Activated CD4-positive, alpha-beta memory T cell treated with anti-CD3 and anti-CD28 coated beads for 36 hours (primary cell): ENCODE results near the gene HASPIN. TPM values are rescaled to one million over a fixed set of nuclear protein-coding genes. Genes with fewer than 3 reads are reported as not detected.

Source experiments
- CTCF ChIA-PET: fragments of 350-600 bp; sonication (Branson Sonifier 250); formaldehyde crosslinking; loops from one replicate; lab custom pipeline; 2021; ENCODE audit warnings: antibody characterized with exemption, inconsistent platforms; lab: Charles Lee
- POLR2A ChIA-PET: fragments of 350-600 bp; sonication (Branson Sonifier 250); formaldehyde crosslinking; loops from one replicate; lab custom pipeline; 2021; ENCODE audit warnings: antibody characterized with exemption; lab: Charles Lee
- DNase-seq: peaks from one replicate; pipeline ENCODE4 v3.0.0-alpha.2; 2020
- H3K27ac Mint-ChIP-seq: one replicate; pipeline ENCODE4 v1.8.0; 2021; ENCODE audit warnings: mixed read lengths
- H3K27me3 Mint-ChIP-seq: one replicate; pipeline ENCODE4 v1.8.0; 2021; ENCODE audit warnings: mixed read lengths
- H3K36me3 Mint-ChIP-seq: one replicate; pipeline ENCODE4 v1.8.0; 2021; ENCODE audit warnings: mixed read lengths
- H3K4me1 Mint-ChIP-seq: one replicate; pipeline ENCODE4 v1.8.0; 2021; ENCODE audit warnings: low read depth, mixed read lengths
- H3K4me3 Mint-ChIP-seq: one replicate; pipeline ENCODE4 v1.8.0; 2021; ENCODE audit warnings: mild to moderate bottlenecking, mixed read lengths
- H3K9me3 Mint-ChIP-seq: one replicate; pipeline ENCODE4 v1.8.0; 2021; ENCODE audit warnings: mixed read lengths
- intact Hi-C: fragments of 100-400 bp; cut with micrococcal nuclease; formaldehyde crosslinking; loops from one replicate; pipeline ENCODE4 v1.15.1; 2023
- total RNA-seq, 2 experiments: library from RNA; stranded (reverse); gene quantifications; one replicate each; pipeline ENCODE4 v1.2.3, GENCODE V29; 2021

HASPIN gene
- total RNA-seq, 2 experiments from 2014 or later, result 22.0 to 22.7 TPM

GRCh38 chr17:3738562-3739295, 15.0 kb downstream of the HASPIN start:
- Mint-ChIP-seq H3K9me3 (no peaks in the 10 kb centered on the region), H3K27me3 (no peaks in the 10 kb centered on the region), H3K4me1 (peaks cover 32% of the 10 kb centered on the region), H3K27ac (peak overlapping the region; percentile 26), H3K4me3 (no peak overlapping the region), H3K36me3 (no peaks in the 10 kb centered on the region)
- DNase-seq, result peak; percentile 87
- intact Hi-C loops, result loop anchor here (1.0 to 10.0 kb wide), 7 partner anchors 16 to 266 kb away; partner anchors contain the start of genes HASPIN and NCBP3
- ChIA-PET CTCF (interaction anchor here (0.7 to 9.5 kb wide), 32 partner anchors 8 to 287 kb away, joined by 3 to 402 read pairs (median 11); partner anchors contain the start of genes HASPIN, NCBP3 and P2RX5), POLR2A (interaction anchor here (1.0 to 3.4 kb wide), 6 partner anchors 9 to 107 kb away, joined by 3 to 18 read pairs (median 6); partner anchors contain the start of genes HASPIN and NCBP3)

GRCh38 chr17:3739422-3740124, 15.9 kb downstream of the HASPIN start:
- intact Hi-C loops, result loop anchor here (2.0 to 10.0 kb wide), 6 partner anchors 17 to 265 kb away; partner anchors contain the start of genes HASPIN and NCBP3
- Mint-ChIP-seq H3K36me3 (no peaks in the 10 kb centered on the region), H3K27ac (no peak overlapping the region), H3K4me1 (peaks cover 32% of the 10 kb centered on the region), H3K4me3 (no peak overlapping the region), H3K27me3 (no peaks in the 10 kb centered on the region), H3K9me3 (no peaks in the 10 kb centered on the region)
- CTCF ChIA-PET, result interaction anchor here (0.6 to 9.5 kb wide), 20 partner anchors 9 to 1083 kb away, joined by 3 to 402 read pairs (median 6); partner anchors contain the start of genes HASPIN, NCBP3 and P2RX5
- POLR2A ChIA-PET, result interaction anchor here (1.0 to 3.4 kb wide), 6 partner anchors 8 to 106 kb away, joined by 3 to 18 read pairs (median 6); partner anchors contain the start of genes HASPIN and NCBP3
- DNase-seq, result no peak

GRCh38 chr17:3740611-3741073, 16.9 kb downstream of the HASPIN start:
- intact Hi-C loops, result no loop called here
- H3K36me3 Mint-ChIP-seq, result no peaks in the 10 kb centered on the region
- CTCF ChIA-PET, result interaction anchor here (0.7 to 9.5 kb wide), 12 partner anchors 8 to 263 kb away, joined by 3 to 402 read pairs (median 6); partner anchors contain the start of genes HASPIN and NCBP3
- H3K9me3 Mint-ChIP-seq, result no peaks in the 10 kb centered on the region
- peak; percentile 62 for DNase-seq
- POLR2A ChIA-PET, result interaction anchor here (0.9 to 3.4 kb wide), 3 partner anchors 10 to 23 kb away, joined by 3 to 16 read pairs (median 3); no protein-coding TSS in a partner anchor
- H3K27me3 Mint-ChIP-seq, result no peaks in the 10 kb centered on the region
- peak overlapping the region; percentile 51 for H3K4me3 Mint-ChIP-seq
- peaks cover 32% of the 10 kb centered on the region for H3K4me1 Mint-ChIP-seq
- H3K27ac Mint-ChIP-seq, result peak overlapping the region; percentile 85

GRCh38 chr17:3744014-3744413, 20.3 kb downstream of the HASPIN start:
- Mint-ChIP-seq H3K27ac (no peak overlapping the region), H3K4me3 (no peak overlapping the region), H3K4me1 (peaks cover 24% of the 10 kb centered on the region), H3K9me3 (no peaks in the 10 kb centered on the region), H3K27me3 (no peaks in the 10 kb centered on the region), H3K36me3 (no peaks in the 10 kb centered on the region)
- no peak for DNase-seq
- POLR2A ChIA-PET, result no interaction called here
- CTCF ChIA-PET, result interaction anchor here (0.6 to 1.6 kb wide), 2 partner anchors 76 to 84 kb away, joined by 3 read pairs; no protein-coding TSS in a partner anchor
- intact Hi-C loops, result no loop called here

GRCh38 chr17:3745071-3745470, 21.4 kb downstream of the HASPIN start:
- no peak overlapping the region for H3K4me3 Mint-ChIP-seq
- intact Hi-C loops, result no loop called here
- DNase-seq, result no peak
- H3K4me1 Mint-ChIP-seq, result peaks cover 19% of the 10 kb centered on the region
- H3K9me3 Mint-ChIP-seq, result no peaks in the 10 kb centered on the region
- POLR2A ChIA-PET, result no interaction called here
- CTCF ChIA-PET, result interaction anchor here (1.6 kb wide), 1 partner anchor 82 kb away, joined by 3 read pairs; no protein-coding TSS in a partner anchor
- no peak overlapping the region for H3K27ac Mint-ChIP-seq
- no peaks in the 10 kb centered on the region for H3K36me3 Mint-ChIP-seq
- no peaks in the 10 kb centered on the region for H3K27me3 Mint-ChIP-seq

GRCh38 chr17:3747805-3748204, 24.1 kb downstream of the HASPIN start:
- Mint-ChIP-seq H3K4me3 (no peak overlapping the region), H3K9me3 (no peaks in the 10 kb centered on the region), H3K27me3 (no peaks in the 10 kb centered on the region), H3K36me3 (no peaks in the 10 kb centered on the region), H3K27ac (no peak overlapping the region), H3K4me1 (peaks cover 25% of the 10 kb centered on the region)
- POLR2A ChIA-PET, result interaction anchor here (0.7 kb wide), 1 partner anchor 9 kb away, joined by 3 read pairs; no protein-coding TSS in a partner anchor
- intact Hi-C loops, result no loop called here
- no peak for DNase-seq
- CTCF ChIA-PET, result interaction anchor here (0.8 to 2.0 kb wide), 2 partner anchors 10 kb away, joined by 4 to 10 read pairs; no protein-coding TSS in a partner anchor

- Mint-ChIP-seq H3K4me3 (no peak overlapping the region), H3K4me1 (peaks cover 29% of the 10 kb centered on the region), H3K27me3 (no peaks in the 10 kb centered on the region), H3K9me3 (no peaks in the 10 kb centered on the region), H3K27ac (no peak overlapping the region), H3K36me3 (no peaks in the 10 kb centered on the region)
- ChIA-PET CTCF (interaction anchor here (0.8 to 1.2 kb wide), 2 partner anchors 8 to 11 kb away, joined by 3 to 4 read pairs; no protein-coding TSS in a partner anchor), POLR2A (no interaction called here)
- intact Hi-C loops, result no loop called here
- no peak for DNase-seq
Observed at GRCh38 chr17:3748576-3748975, 24.9 kb downstream of the HASPIN start.

- DNase-seq, result no peak
- Mint-ChIP-seq H3K9me3 (no peaks in the 10 kb centered on the region), H3K4me1 (peaks cover 31% of the 10 kb centered on the region), H3K36me3 (no peaks in the 10 kb centered on the region), H3K27me3 (no peaks in the 10 kb centered on the region), H3K4me3 (no peak overlapping the region), H3K27ac (no peak overlapping the region)
- ChIA-PET POLR2A (interaction anchor here (1.3 kb wide), 1 partner anchor 10 kb away, joined by 3 read pairs; no protein-coding TSS in a partner anchor), CTCF (interaction anchor here (1.7 to 7.9 kb wide), 2 partner anchors 12 to 94 kb away, joined by 3 to 47 read pairs; no protein-coding TSS in a partner anchor)
- intact Hi-C loops, result no loop called here
Observed at GRCh38 chr17:3750296-3750695, 26.6 kb downstream of the HASPIN start.

GRCh38 chr17:3750926-3751325, 27.2 kb downstream of the HASPIN start:
- intact Hi-C loops, result no loop called here
- POLR2A ChIA-PET, result interaction anchor here (1.3 kb wide), 1 partner anchor 10 kb away, joined by 3 read pairs; no protein-coding TSS in a partner anchor
- H3K9me3 Mint-ChIP-seq, result no peaks in the 10 kb centered on the region
- H3K36me3 Mint-ChIP-seq, result no peaks in the 10 kb centered on the region
- CTCF ChIA-PET, result interaction anchor here (1.4 to 7.9 kb wide), 2 partner anchors 13 to 14 kb away, joined by 3 to 47 read pairs; no protein-coding TSS in a partner anchor
- no peak overlapping the region for H3K4me3 Mint-ChIP-seq
- peaks cover 34% of the 10 kb centered on the region for H3K4me1 Mint-ChIP-seq
- peak overlapping the region; percentile 31 for H3K27ac Mint-ChIP-seq
- H3K27me3 Mint-ChIP-seq, result no peaks in the 10 kb centered on the region
- peak; percentile 66 for DNase-seq

- POLR2A ChIA-PET, result interaction anchor here (0.7 kb wide), 1 partner anchor 11 kb away, joined by 3 read pairs; no protein-coding TSS in a partner anchor
- Mint-ChIP-seq H3K36me3 (no peaks in the 10 kb centered on the region), H3K9me3 (no peaks in the 10 kb centered on the region), H3K4me1 (peaks cover 34% of the 10 kb centered on the region), H3K27me3 (no peaks in the 10 kb centered on the region), H3K27ac (no peak overlapping the region), H3K4me3 (no peak overlapping the region)
- CTCF ChIA-PET, result interaction anchor here (1.4 to 7.9 kb wide), 3 partner anchors 13 to 75 kb away, joined by 3 to 47 read pairs (median 7); no protein-coding TSS in a partner anchor
- intact Hi-C loops, result no loop called here
- DNase-seq, result no peak
Observed at GRCh38 chr17:3751836-3752235, 28.1 kb downstream of the HASPIN start.

GRCh38 chr17:3753624-3754023, 29.9 kb downstream of the HASPIN start:
- H3K27ac Mint-ChIP-seq, result no peak overlapping the region

More at GRCh38 chr17:3753624-3754023, 29.9 kb downstream of the HASPIN start:
- ChIA-PET POLR2A (no interaction called here), CTCF (interaction anchor here (2.0 to 7.9 kb wide), 2 partner anchors 16 to 73 kb away, joined by 7 to 47 read pairs; no protein-coding TSS in a partner anchor)
- Mint-ChIP-seq H3K36me3 (no peaks in the 10 kb centered on the region), H3K4me1 (peaks cover 33% of the 10 kb centered on the region), H3K9me3 (no peaks in the 10 kb centered on the region), H3K4me3 (no peak overlapping the region), H3K27me3 (no peaks in the 10 kb centered on the region)
- intact Hi-C loops, result no loop called here
- no peak for DNase-seq
